HG02885 (cell line): Measurements from ENCODE around the gene KLRC3.
"Not testable (repeated sequence)": the region's sequence is repeated elsewhere in the genome, so short reads cannot be mapped to it uniquely, and the experiment has no call there.

Experiments used
- ATAC-seq: cut with Tn5 transposase; IDR thresholded peaks from one replicate; pipeline ENCODE4 v1.9.1; 2021; ENCODE audit warnings: mild to moderate bottlenecking; ENCODE audit not compliant: unreplicated experiment, poor library complexity

Gene KLRC3

GRCh38 chr12:10420334-10420733 is at the start of gene KLRC3:
TSS of gene KLRC3 (minus strand) at chr12:10420595. CDS start at chr12:10420550, 45 bp downstream.
- ATAC-seq = not testable (repeated sequence)

- no peak for ATAC-seq
Observed at GRCh38 chr12:10469701-10470100, 49.3 kb upstream of the KLRC3 start.

- ATAC-seq = no peak
Observed at GRCh38 chr12:10466311-10466710, 45.9 kb upstream of the KLRC3 start.

- ATAC-seq = no peak
Observed at GRCh38 chr12:10457760-10458159, 37.4 kb upstream of the KLRC3 start.

GRCh38 chr12:10456856-10457255 is 36.5 kb upstream of the KLRC3 start:
- ATAC-seq = no peak

GRCh38 chr12:10455766-10456165 is 35.4 kb upstream of the KLRC3 start:
- no peak for ATAC-seq

GRCh38 chr12:10454531-10454930 is 34.1 kb upstream of the KLRC3 start:
- no peak for ATAC-seq

- no peak for ATAC-seq
Observed at GRCh38 chr12:10453156-10453555, 32.8 kb upstream of the KLRC3 start, which contains the start of gene KLRC1. TSS of gene KLRC1 (minus strand) at chr12:10453377. CDS start at chr12:10451156, 2,221 bp downstream.

- no peak for ATAC-seq
Observed at GRCh38 chr12:10448236-10448635, 27.8 kb upstream of the KLRC3 start.

GRCh38 chr12:10446052-10446451 is 25.7 kb upstream of the KLRC3 start:
- ATAC-seq = not testable (repeated sequence)

GRCh38 chr12:10441144-10441543 is 20.7 kb upstream of the KLRC3 start:
- ATAC-seq = not testable (repeated sequence)

GRCh38 chr12:10439608-10440274 is 19.3 kb upstream of the KLRC3 start:
- not testable (repeated sequence) for ATAC-seq

- not testable (repeated sequence) for ATAC-seq
Observed at GRCh38 chr12:10437601-10438000, 17.2 kb upstream of the KLRC3 start.

- ATAC-seq = not testable (repeated sequence)
Observed at GRCh38 chr12:10435816-10436215, 15.4 kb upstream of the KLRC3 start, which contains the start of gene KLRC2. TSS of gene KLRC2 (minus strand) at chr12:10436010. CDS start at chr12:10435986, 24 bp downstream.

- ATAC-seq = not testable (repeated sequence)
Observed at GRCh38 chr12:10430623-10431022, 10.2 kb upstream of the KLRC3 start.

GRCh38 chr12:10425938-10426337 is 5.5 kb upstream of the KLRC3 start:
- ATAC-seq = not testable (repeated sequence)

- not testable (repeated sequence) for ATAC-seq
Observed at GRCh38 chr12:10424260-10424899, 4.0 kb upstream of the KLRC3 start.

- ATAC-seq = not testable (repeated sequence)
Observed at GRCh38 chr12:10422159-10422558, 1.8 kb upstream of the KLRC3 start.

GRCh38 chr12:10409392-10409791 is 11.0 kb downstream of the KLRC3 start, which contains the start of gene KLRC4:
TSS of gene KLRC4 (minus strand) at chr12:10409757. CDS start at chr12:10409575, 182 bp downstream.
- no peak for ATAC-seq

- no peak for ATAC-seq
Observed at GRCh38 chr12:10408842-10409241, 11.6 kb downstream of the KLRC3 start.

- ATAC-seq = no peak
Observed at GRCh38 chr12:10406725-10407124, 13.7 kb downstream of the KLRC3 start.
